ENCODE data around the gene NDFIP1. TPM values are rescaled to one million over a fixed set of nuclear protein-coding genes. Genes with fewer than 3 reads are reported as not detected.
A peak's percentile ranks its signal among the peaks of the same experiment; 100 is the strongest.

Gene NDFIP1
- total and polyA plus RNA-seq, 9 donors = 46.8 to 77.2 (median 63.8) TPM

DNA sequence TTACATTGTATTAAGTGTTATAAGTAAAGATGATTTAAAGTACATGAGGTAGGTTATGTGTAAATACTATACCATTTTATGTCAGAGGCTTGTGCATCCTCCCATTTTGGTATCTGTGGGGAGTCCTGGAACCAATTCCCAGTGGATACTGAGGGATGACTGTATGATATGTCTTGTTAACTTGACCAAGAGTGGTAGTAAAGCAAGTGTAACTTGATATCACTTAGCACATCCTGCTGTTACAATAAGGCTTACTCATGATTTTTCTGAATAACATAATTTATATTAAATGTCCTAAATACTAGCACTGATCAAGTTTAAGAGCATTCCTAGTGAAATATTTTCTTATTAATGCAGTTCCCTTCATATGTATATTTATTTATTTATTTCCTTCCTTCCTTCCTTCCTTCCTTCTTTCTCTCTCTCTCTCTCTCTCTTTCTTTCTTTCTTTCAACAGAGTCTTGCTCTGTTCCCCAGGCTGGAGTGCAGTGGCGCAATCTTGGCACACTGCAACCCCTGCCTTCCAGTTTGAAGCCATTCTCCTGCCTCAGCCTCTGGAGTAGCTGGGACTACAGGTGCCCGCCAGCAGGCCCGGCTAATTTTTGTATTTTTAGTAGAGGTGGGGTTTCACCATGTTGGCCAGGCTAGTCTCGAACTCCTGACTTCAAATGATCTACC, 7.5 kb downstream of the NDFIP1 start:
- Histone ChIP-seq H3K4me1 (ENCODE audit: control insufficient read depth, insufficient read depth, low read length) (no peaks in the 10 kb centered on the region), H3K9me3 (replicated peaks; ENCODE audit: control insufficient read depth, low read depth, low read length) (no peaks in the 10 kb centered on the region), H3K36me3 (ENCODE audit: control insufficient read depth, insufficient read depth, low read length) (peaks cover 9% of the 10 kb centered on the region), H3K4me3 (ENCODE audit: low read length) (no peak overlapping the region), H3K27ac (ENCODE audit: low read length) (no peak overlapping the region), H3K27me3 (ENCODE audit: control insufficient read depth, insufficient read depth, low read length) (no peaks in the 10 kb centered on the region)
- no peak for DNase-seq
- WGBS (ENCODE audit: insufficient coverage) = no CpG with 5 or more reads among the region's 4 CpGs

DNA sequence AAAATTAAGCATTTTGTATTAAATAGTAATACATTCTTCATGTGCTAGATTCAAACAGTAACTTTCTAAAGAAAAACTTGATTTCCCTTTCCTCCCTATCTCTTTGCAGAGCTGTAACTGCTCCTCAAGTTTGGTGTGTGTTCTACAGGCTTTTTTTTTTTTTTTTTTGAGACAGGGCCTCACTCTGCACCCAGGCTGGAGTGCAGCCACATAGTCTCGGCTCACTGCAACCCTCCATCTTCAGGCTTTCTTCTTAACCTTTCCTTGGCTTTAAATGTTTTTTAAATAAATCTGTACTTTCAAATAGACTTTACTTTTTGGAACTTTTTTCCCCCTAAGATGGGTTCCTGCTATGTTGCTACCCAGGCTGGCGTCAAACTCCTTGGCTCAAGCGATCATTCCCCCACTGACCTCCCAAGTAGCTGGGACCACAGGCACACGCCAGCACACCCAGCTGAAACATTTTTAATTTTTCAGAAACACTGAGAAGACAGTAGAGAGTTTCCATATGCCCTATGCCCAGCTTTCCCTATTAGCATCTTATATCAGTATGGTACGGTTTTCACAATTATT, 9.1 kb downstream of the NDFIP1 start:
- peak; percentile 42 for DNase-seq
- WGBS (ENCODE audit: insufficient coverage) = no CpG with 5 or more reads among the region's 5 CpGs

DNA sequence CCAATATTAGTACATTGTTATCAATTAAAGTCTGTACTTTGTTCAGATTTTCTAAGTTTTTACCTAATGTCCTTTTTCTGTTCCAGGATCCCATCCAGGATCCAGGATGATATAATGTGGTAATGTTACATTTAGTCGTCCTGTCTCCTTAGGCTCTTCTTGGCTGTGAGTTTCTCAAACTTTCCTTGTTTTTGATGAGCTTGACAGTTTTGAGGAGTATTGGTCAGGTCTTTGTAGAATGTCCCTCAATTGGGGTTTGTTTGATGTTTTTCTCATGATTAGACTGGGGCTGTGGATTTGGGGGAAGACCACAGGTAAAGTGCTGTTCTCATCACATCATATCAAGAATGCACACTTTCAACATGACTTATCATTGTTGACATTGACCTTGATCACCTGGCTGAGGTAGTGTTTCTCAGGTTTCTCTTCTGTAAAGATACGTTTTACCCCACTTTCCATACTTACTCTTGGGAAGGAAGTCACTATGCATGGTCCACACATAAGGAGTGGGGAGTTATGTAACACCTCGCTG, 9.6 kb downstream of the NDFIP1 start:
- no peak for DNase-seq
- H3K27me3 ChIP-seq (ENCODE audit: control insufficient read depth, insufficient read depth, low read length) = no peaks in the 10 kb centered on the region
- no peaks in the 10 kb centered on the region for H3K4me1 ChIP-seq (ENCODE audit: control insufficient read depth, insufficient read depth, low read length)
- H3K27ac ChIP-seq (ENCODE audit: low read length) = no peak overlapping the region
- WGBS (ENCODE audit: insufficient coverage) = no CpG with 5 or more reads among the region's 3 CpGs
- no peaks in the 10 kb centered on the region for H3K9me3 ChIP-seq (replicated peaks; ENCODE audit: control insufficient read depth, low read depth, low read length)
- no peak overlapping the region for H3K4me3 ChIP-seq (ENCODE audit: low read length)
- peaks cover 15% of the 10 kb centered on the region for H3K36me3 ChIP-seq (ENCODE audit: control insufficient read depth, insufficient read depth, low read length)

More for the DNA sequence above, 9.1 kb downstream of the NDFIP1 start:
- Histone ChIP-seq H3K4me3 (ENCODE audit: low read length) (no peak overlapping the region), H3K4me1 (ENCODE audit: control insufficient read depth, insufficient read depth, low read length) (no peaks in the 10 kb centered on the region), H3K36me3 (ENCODE audit: control insufficient read depth, insufficient read depth, low read length) (peaks cover 15% of the 10 kb centered on the region), H3K27ac (ENCODE audit: low read length) (no peak overlapping the region), H3K9me3 (replicated peaks; ENCODE audit: control insufficient read depth, low read depth, low read length) (no peaks in the 10 kb centered on the region), H3K27me3 (ENCODE audit: control insufficient read depth, insufficient read depth, low read length) (no peaks in the 10 kb centered on the region)

DNA sequence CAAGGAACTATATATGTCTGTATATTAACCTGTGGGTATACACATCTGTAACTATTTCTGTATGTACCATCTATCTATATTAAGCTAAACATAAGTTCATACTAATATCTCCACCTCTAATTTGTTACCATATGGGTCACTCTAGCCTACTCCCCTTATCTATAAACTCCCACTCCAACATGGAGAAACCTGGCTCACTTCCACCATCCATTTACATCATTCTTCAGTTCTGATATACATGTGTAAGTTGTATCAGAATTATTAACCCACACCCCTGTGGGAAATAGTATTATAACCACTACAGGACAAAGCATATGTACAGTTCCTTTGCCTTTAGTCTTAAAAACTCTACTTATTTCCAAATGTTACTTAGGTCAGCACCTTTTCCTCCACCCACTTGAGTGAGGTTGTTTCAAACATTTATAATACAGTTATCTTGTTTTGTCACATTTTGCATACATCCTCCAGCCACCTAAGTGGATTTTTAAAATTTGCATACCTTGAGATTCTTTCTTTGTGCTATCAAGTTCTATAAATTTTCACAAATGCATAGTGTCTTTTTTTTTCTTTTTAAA, 10.6 kb downstream of the NDFIP1 start:
- Histone ChIP-seq H3K27ac (ENCODE audit: low read length) (no peak overlapping the region), H3K9me3 (replicated peaks; ENCODE audit: control insufficient read depth, low read depth, low read length) (no peaks in the 10 kb centered on the region), H3K4me3 (ENCODE audit: low read length) (no peak overlapping the region), H3K36me3 (ENCODE audit: control insufficient read depth, insufficient read depth, low read length) (peaks cover 15% of the 10 kb centered on the region), H3K27me3 (ENCODE audit: control insufficient read depth, insufficient read depth, low read length) (no peaks in the 10 kb centered on the region), H3K4me1 (ENCODE audit: control insufficient read depth, insufficient read depth, low read length) (no peaks in the 10 kb centered on the region)
- no peak for DNase-seq

DNA sequence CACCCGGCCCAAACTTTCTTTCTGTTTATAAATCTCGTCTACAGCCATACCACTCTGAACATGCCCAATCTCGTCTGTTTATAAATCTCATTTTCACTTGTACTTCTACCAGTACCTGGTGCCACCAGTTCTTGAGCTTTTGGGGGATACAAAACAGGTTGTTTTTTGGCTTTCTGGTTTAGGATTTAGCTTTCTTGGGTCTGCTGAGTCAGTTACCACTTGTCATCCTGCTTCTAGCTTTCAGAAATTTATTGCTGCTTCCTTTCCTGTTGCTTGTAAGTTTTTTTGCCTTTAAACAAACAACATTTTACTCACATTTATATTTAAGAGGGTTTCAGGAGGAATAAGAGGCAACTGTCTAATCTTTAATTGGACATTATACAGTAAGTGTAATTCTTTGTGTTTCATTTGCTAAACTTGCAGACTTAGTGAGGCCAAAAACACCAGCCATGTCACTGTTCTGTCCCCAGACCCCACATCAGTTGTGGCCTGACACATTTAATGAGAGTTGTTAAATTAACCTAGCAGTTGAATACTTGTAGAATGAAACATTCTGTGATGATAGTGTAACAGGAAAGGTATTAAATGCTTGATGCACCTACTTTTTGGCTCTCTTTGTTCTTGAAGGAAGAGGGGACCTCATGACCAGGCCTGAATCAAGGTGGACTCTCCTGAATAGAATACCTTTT, 11.8 kb downstream of the NDFIP1 start:
- Histone ChIP-seq H3K27me3 (ENCODE audit: control insufficient read depth, insufficient read depth, low read length) (no peaks in the 10 kb centered on the region), H3K4me1 (ENCODE audit: control insufficient read depth, insufficient read depth, low read length) (no peaks in the 10 kb centered on the region), H3K27ac (ENCODE audit: low read length) (no peak overlapping the region), H3K9me3 (replicated peaks; ENCODE audit: control insufficient read depth, low read depth, low read length) (no peaks in the 10 kb centered on the region), H3K4me3 (ENCODE audit: low read length) (no peak overlapping the region), H3K36me3 (ENCODE audit: control insufficient read depth, insufficient read depth, low read length) (peaks cover 15% of the 10 kb centered on the region)
- WGBS (ENCODE audit: insufficient coverage) = 63% methylated on average over 2 of the region's 3 CpGs
- DNase-seq = no peak

DNA sequence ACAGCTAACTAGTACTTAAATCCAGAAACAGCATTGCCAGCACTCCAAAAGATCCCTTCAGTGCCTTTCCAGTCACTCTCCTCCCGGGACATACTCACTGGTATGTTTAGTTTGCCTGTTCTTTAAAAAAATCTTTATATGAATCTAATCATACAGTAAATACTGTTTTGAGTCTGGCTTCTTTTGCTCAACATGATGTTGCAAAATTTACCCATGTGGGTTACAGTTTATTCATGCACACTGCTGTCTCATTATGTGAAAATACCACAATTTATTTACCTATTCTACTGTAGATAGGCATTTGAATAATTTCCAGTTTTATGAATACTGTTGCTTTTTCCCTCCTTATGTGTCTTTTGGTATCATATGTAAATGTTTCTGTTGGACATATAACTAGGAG, 13.5 kb downstream of the NDFIP1 start:
- no peak for DNase-seq
- no peak overlapping the region for H3K4me3 ChIP-seq (ENCODE audit: low read length)
- no peaks in the 10 kb centered on the region for H3K27me3 ChIP-seq (ENCODE audit: control insufficient read depth, insufficient read depth, low read length)
- H3K27ac ChIP-seq (ENCODE audit: low read length) = no peak overlapping the region
- no peaks in the 10 kb centered on the region for H3K4me1 ChIP-seq (ENCODE audit: control insufficient read depth, insufficient read depth, low read length)
- WGBS (ENCODE audit: insufficient coverage) = no CpG with 5 or more reads among the region's 1 CpG
- no peaks in the 10 kb centered on the region for H3K9me3 ChIP-seq (replicated peaks; ENCODE audit: control insufficient read depth, low read depth, low read length)
- peaks cover 15% of the 10 kb centered on the region for H3K36me3 ChIP-seq (ENCODE audit: control insufficient read depth, insufficient read depth, low read length)

DNA sequence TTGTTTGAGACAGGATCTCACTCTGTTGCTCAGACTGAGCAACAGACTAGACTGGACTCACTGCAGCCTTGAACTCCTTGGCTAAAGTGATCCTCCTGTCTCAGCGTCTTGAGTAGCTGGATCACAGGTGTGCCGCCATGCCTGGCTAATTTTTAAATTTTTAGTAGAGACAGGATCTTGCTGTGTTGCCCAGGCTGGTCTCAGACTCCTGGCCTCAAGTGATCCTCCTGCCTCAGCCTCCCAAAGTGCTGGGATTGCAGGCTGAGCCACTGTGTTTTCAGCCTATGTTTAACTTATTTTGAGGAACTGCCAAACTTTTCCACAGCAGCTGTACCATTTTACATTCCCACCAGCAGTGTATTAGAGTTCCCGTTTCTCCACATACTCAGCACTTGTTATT, 16.8 kb downstream of the NDFIP1 start:
- Histone ChIP-seq H3K9me3 (replicated peaks; ENCODE audit: control insufficient read depth, low read depth, low read length) (no peaks in the 10 kb centered on the region), H3K36me3 (ENCODE audit: control insufficient read depth, insufficient read depth, low read length) (peaks cover 8% of the 10 kb centered on the region), H3K4me3 (ENCODE audit: low read length) (no peak overlapping the region), H3K27ac (ENCODE audit: low read length) (no peak overlapping the region), H3K27me3 (ENCODE audit: control insufficient read depth, insufficient read depth, low read length) (no peaks in the 10 kb centered on the region), H3K4me1 (ENCODE audit: control insufficient read depth, insufficient read depth, low read length) (no peaks in the 10 kb centered on the region)
- DNase-seq = no peak
- WGBS (ENCODE audit: insufficient coverage) = 90% methylated on average over 2 of the region's 3 CpGs

DNA sequence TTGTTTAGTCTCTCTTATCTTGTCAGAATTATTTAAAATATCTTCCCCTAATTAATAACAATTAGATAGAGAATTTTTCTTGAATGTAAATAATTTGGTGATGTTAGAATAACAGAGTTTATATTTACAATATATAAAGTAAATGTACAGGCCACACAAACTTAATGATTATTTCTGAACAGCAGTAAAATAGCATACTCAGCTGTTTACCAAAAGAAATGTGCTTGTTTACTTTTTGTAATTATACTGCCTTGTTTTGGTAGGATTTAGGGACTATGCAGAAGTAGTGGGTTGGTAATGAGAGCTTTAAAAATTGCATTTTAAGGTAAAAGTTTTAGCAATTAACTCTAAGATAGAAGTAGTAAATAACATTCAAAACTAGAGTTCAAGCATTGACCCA, 17.4 kb downstream of the NDFIP1 start:
- no peaks in the 10 kb centered on the region for H3K4me1 ChIP-seq (ENCODE audit: control insufficient read depth, insufficient read depth, low read length)
- H3K9me3 ChIP-seq (replicated peaks; ENCODE audit: control insufficient read depth, low read depth, low read length) = no peaks in the 10 kb centered on the region
- no peak for DNase-seq

DNA sequence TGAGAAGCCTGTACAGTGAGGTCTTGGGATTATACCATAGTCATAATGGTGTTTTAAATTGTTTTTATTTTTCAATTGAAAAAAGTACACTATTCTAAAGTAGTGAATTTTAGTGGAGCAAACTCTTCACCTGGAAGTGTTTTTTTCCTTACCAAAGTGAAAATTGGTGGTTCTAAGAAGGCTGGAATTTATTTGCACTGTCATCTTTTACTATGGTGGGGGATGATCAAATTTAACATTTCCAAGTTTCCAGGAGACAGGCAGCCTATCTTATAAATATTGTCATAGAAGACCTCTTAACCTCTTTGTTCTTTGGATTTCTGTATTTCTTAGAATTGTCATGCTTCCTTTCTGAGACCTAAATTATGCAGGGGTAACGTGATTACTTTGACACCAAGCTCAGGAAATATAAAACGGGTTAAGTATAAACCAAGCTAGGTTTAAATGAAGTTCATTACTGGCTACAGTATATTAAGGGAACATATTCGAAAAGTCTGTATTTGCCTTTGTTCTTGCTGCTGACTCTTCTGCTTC, 20.2 kb downstream of the NDFIP1 start:
- no peak for DNase-seq
- no peaks in the 10 kb centered on the region for H3K4me1 ChIP-seq (ENCODE audit: control insufficient read depth, insufficient read depth, low read length)
- H3K36me3 ChIP-seq (ENCODE audit: control insufficient read depth, insufficient read depth, low read length) = peaks cover 14% of the 10 kb centered on the region
- H3K27me3 ChIP-seq (ENCODE audit: control insufficient read depth, insufficient read depth, low read length) = no peaks in the 10 kb centered on the region
- no peak overlapping the region for H3K4me3 ChIP-seq (ENCODE audit: low read length)
- no CpG with 5 or more reads among the region's 3 CpGs for WGBS (ENCODE audit: insufficient coverage)
- H3K9me3 ChIP-seq (replicated peaks; ENCODE audit: control insufficient read depth, low read depth, low read length) = no peaks in the 10 kb centered on the region
- no peak overlapping the region for H3K27ac ChIP-seq (ENCODE audit: low read length)

More for the DNA sequence above, 17.4 kb downstream of the NDFIP1 start:
- H3K27ac ChIP-seq (ENCODE audit: low read length) = no peak overlapping the region
- no peaks in the 10 kb centered on the region for H3K27me3 ChIP-seq (ENCODE audit: control insufficient read depth, insufficient read depth, low read length)
- no peak overlapping the region for H3K4me3 ChIP-seq (ENCODE audit: low read length)
- peaks cover 6% of the 10 kb centered on the region for H3K36me3 ChIP-seq (ENCODE audit: control insufficient read depth, insufficient read depth, low read length)

DNA sequence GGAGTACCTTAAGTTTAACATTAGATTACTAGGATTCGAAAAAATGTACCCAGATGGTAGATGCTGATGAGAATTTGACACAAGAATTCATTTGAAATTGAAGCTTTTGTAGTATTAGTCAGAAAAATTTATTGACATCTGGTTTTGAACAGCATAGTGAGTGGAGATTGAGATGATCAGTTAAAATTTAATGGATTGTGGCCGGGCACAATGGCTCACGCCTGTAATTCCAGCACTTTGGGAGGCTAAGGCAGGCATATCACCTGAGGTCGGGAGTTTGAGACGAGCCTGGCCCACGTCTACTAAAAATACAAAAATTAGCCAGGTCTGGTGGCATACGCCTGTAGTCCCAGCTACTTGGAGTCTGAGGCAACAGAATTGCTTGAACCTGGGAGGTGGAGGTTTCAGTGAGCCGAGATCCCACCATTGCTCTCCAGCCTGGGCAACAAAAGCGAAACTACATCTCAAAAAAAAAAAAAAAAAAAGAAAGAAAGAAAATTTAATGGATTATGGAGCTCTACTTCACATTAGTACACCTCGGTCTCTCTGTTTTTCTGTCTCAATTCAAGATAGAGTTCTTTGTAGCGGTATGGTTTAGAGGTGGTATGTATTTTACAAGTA, 21.0 kb downstream of the NDFIP1 start:
- Histone ChIP-seq H3K9me3 (replicated peaks; ENCODE audit: control insufficient read depth, low read depth, low read length) (no peaks in the 10 kb centered on the region), H3K27ac (ENCODE audit: low read length) (no peak overlapping the region), H3K4me3 (ENCODE audit: low read length) (no peak overlapping the region), H3K36me3 (ENCODE audit: control insufficient read depth, insufficient read depth, low read length) (peaks cover 17% of the 10 kb centered on the region), H3K4me1 (ENCODE audit: control insufficient read depth, insufficient read depth, low read length) (no peaks in the 10 kb centered on the region), H3K27me3 (ENCODE audit: control insufficient read depth, insufficient read depth, low read length) (no peaks in the 10 kb centered on the region)
- DNase-seq = no peak
- WGBS (ENCODE audit: insufficient coverage) = 73% methylated on average over 2 of the region's 11 CpGs
